CD14-positive monocyte (primary cell): ENCODE measurements around the gene TXLNG. TPM values are rescaled to one million over a fixed set of nuclear protein-coding genes. Genes with fewer than 3 reads are reported as not detected.

Source experiments
- DNase-seq, 3 donors: peaks; one replicate each; pipeline ENCODE4 v3.0.0-alpha.2; 2011 to 2022
- H2AFZ ChIP-seq: 2 replicates; pipeline ENCODE4 v1.6.0; 2012; ENCODE audit warnings: mild to moderate bottlenecking, low read depth, low read length, inconsistent platforms; ENCODE audit not compliant: insufficient read depth, poor library complexity, severe bottlenecking
- H3K27ac ChIP-seq, 2 donors: 1 replicate in 1 of 2; 2 replicates in 1 of 2; pipeline ENCODE4 v1.5.1; 2012 to 2013; ENCODE audit warnings: low read length in 2 of 2, control low read depth in 1 of 2, inconsistent platforms in 1 of 2, low read depth in 1 of 2, mild to moderate bottlenecking in 1 of 2
- H3K27me3 ChIP-seq, 2 donors: one replicate each; pipeline versions ENCODE4 v1.6.0 to v1.6.1; 2011 to 2013; ENCODE audit warnings: low read length in 2 of 2; ENCODE audit not compliant: control insufficient read depth in 2 of 2, insufficient read depth in 2 of 2
- H3K36me3 ChIP-seq, 2 donors: replicated peaks in 1 of 2; 1 replicate in 1 of 2; 2 replicates in 1 of 2; pipeline versions ENCODE4 v1.5.1 to v1.6.1; 2012 to 2013; ENCODE audit warnings: low read length in 2 of 2, control low read depth in 1 of 2, inconsistent platforms in 1 of 2, mild to moderate bottlenecking in 1 of 2; ENCODE audit not compliant: insufficient read depth in 2 of 2, control insufficient read depth in 1 of 2
- H3K4me1 ChIP-seq, 2 donors: 1 replicate in 1 of 2; 2 replicates in 1 of 2; pipeline versions ENCODE4 v1.5.1 to v1.6.1; 2012 to 2013; ENCODE audit warnings: low read length in 2 of 2, control low read depth in 1 of 2, inconsistent platforms in 1 of 2, mild to moderate bottlenecking in 1 of 2, moderate library complexity in 1 of 2; ENCODE audit not compliant: insufficient read depth in 2 of 2, control insufficient read depth in 1 of 2
- H3K4me2 ChIP-seq: replicated peaks from 2 replicates; pipeline ENCODE3; 2012; ENCODE audit warnings: low read length, moderate library complexity, mild to moderate bottlenecking; ENCODE audit not compliant: poor library complexity, severe bottlenecking; ENCODE audit errors: extremely low read depth
- H3K4me3 ChIP-seq, 3 experiments: fragments of 200-600 bp in 1 of 3; sonication (generic) in 1 of 3; replicated peaks in 1 of 3; 1 replicate in 2 of 3; 2 replicates in 1 of 3; pipeline ENCODE4 v1.5.1; 2011 to 2013; ENCODE audit warnings: low read length in 3 of 3, mild to moderate bottlenecking in 3 of 3, control low read depth in 2 of 3, low read depth in 2 of 3, inconsistent platforms in 1 of 3, moderate library complexity in 1 of 3
- H3K79me2 ChIP-seq: 2 replicates; pipeline ENCODE4 v1.6.0; 2012; ENCODE audit warnings: mild to moderate bottlenecking, control low read depth, inconsistent platforms, low read length, moderate library complexity; ENCODE audit not compliant: insufficient read depth
- H3K9ac ChIP-seq: 2 replicates; pipeline ENCODE4 v1.6.0; 2017; ENCODE audit warnings: low read length, mild to moderate bottlenecking; ENCODE audit not compliant: insufficient read depth, poor library complexity, severe bottlenecking
- H3K9me3 ChIP-seq, 2 donors: replicated peaks in 1 of 2; 1 replicate in 1 of 2; 2 replicates in 1 of 2; pipeline versions ENCODE4 v1.5.1 to v1.6.1; 2012 to 2013; ENCODE audit warnings: low read length in 2 of 2, control low read depth in 1 of 2; ENCODE audit not compliant: control insufficient read depth in 1 of 2, insufficient read depth in 1 of 2
- H4K20me1 ChIP-seq: 2 replicates; pipeline ENCODE4 v1.6.0; 2012; ENCODE audit warnings: mild to moderate bottlenecking, low read length, control low read depth, moderate library complexity; ENCODE audit not compliant: insufficient read depth
- H3K27ac Mint-ChIP-seq, 7 donors: one replicate each; pipeline ENCODE4 v1.8.0; 2020; ENCODE audit warnings: mild to moderate bottlenecking in 7 of 7, mixed read lengths in 7 of 7, moderate library complexity in 6 of 7, inconsistent platforms in 2 of 7
- H3K27me3 Mint-ChIP-seq, 3 donors: one replicate each; pipeline ENCODE4 v1.8.0; 2021 to 2022; ENCODE audit warnings: low read depth in 3 of 3, mild to moderate bottlenecking in 3 of 3, mixed read lengths in 3 of 3, moderate library complexity in 3 of 3, inconsistent platforms in 1 of 3
- H3K36me3 Mint-ChIP-seq, 2 donors: one replicate each; pipeline ENCODE4 v1.8.0; 2020; ENCODE audit warnings: mixed read lengths in 2 of 2, inconsistent platforms in 1 of 2, mild to moderate bottlenecking in 1 of 2
- H3K4me1 Mint-ChIP-seq: one replicate; pipeline ENCODE4 v1.8.0; 2020; ENCODE audit warnings: mild to moderate bottlenecking, mixed read lengths
- H3K4me3 Mint-ChIP-seq, 2 donors: one replicate each; pipeline ENCODE4 v1.8.0; 2020; ENCODE audit warnings: mild to moderate bottlenecking in 2 of 2, mixed read lengths in 2 of 2, moderate library complexity in 1 of 2
- H3K9me3 Mint-ChIP-seq, 7 donors: one replicate each; pipeline ENCODE4 v1.8.0; 2020 to 2022; ENCODE audit warnings: mixed read lengths in 7 of 7, mild to moderate bottlenecking in 6 of 7, moderate library complexity in 6 of 7, inconsistent platforms in 2 of 7
- CTCF ChIP-seq: fragments of 200-600 bp; IDR thresholded peaks from one replicate; pipeline ENCODE4 v1.8.0; 2022; ENCODE audit warnings: antibody characterized with exemption, mild to moderate bottlenecking
- WGBS: methylation state at CpG from one replicate; pipeline ENCODE4 v1.1.5; 2013; ENCODE audit warnings: missing lambda C conversion rate; ENCODE audit not compliant: insufficient coverage; 5-methylcytosine and 5-hydroxymethylcytosine counted together
- intact Hi-C, 2 donors: fragments of 100-400 bp; cut with micrococcal nuclease; formaldehyde crosslinking; loops; one replicate each; pipeline versions ENCODE4 v1.15.0 to v1.15.1; 2023
- polyA plus RNA-seq, 3 donors: library from polyadenylated mRNA; depleted of rRNA in 1 of 3; unstranded in 2 of 3; stranded (reverse) in 1 of 3; fragments of 300-500 nt in 2 of 3; fragments of >200 nt in 1 of 3; fragmentation: Illumina TruSeq in 2 of 3; gene quantifications; 1 replicate in 2 of 3; 2 replicates in 1 of 3; pipeline ENCODE4 v1.2.3, GENCODE V29; 2012 to 2021

Gene TXLNG
- polyA plus RNA-seq, 3 donors, result 3.7 to 5.4 (median 4.1) TPM

DNA sequence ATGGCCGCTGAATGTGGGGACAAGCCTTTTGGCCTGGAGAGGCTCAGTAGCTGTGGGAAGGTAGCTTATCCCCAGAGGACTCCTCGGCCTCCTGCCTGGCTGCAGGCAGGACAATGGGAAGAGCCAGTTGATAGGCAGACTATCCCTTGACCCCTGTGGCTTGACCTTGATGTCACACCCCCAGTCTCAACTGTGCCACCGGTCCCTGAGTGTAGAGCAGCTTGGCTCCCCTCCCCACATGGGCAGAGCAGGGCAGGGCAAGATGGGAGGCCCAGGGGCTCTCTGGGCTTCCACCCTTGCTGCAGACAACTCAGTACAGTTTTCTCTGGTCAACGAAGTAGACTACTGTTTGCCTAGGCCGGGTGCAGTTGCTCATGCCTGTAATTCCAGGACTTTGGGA is 41.2 kb upstream of the TXLNG start:
- Histone ChIP-seq H3K4me1 (no peaks in the 10 kb centered on the region), H3K27me3 (no peaks in the 10 kb centered on the region), H3K27ac (no peak overlapping the region), H3K79me2 (no peaks in the 10 kb centered on the region), H3K9me3 (no peaks in the 10 kb centered on the region), H4K20me1 (no peaks in the 10 kb centered on the region), H3K9ac (no peak overlapping the region), H3K4me2 (no peak overlapping the region), H2AFZ (no peak overlapping the region), H3K4me3 (no peak overlapping the region), H3K36me3 (peaks cover 42 to 77% of the 10 kb centered on the region in 2 donors)
- 100% methylated on average over 3 of the region's 5 CpGs for WGBS
- no peaks in the 10 kb centered on the region for H3K9me3 Mint-ChIP-seq
- H3K36me3 Mint-ChIP-seq, result peaks cover 43 to 74% of the 10 kb centered on the region in 2 donors
- H3K4me3 Mint-ChIP-seq, result no peak overlapping the region
- H3K27me3 Mint-ChIP-seq, result peaks cover 0 to 20% (median 0%) of the 10 kb centered on the region in 3 donors
- peak overlapping the region in 1 of 7 donors; percentile 19 for H3K27ac Mint-ChIP-seq
- no peak for TF ChIP-seq CTCF
- peaks cover 3% of the 10 kb centered on the region for H3K4me1 Mint-ChIP-seq
- DNase-seq, result no peak
- intact Hi-C loops, result no loop called here

DNA sequence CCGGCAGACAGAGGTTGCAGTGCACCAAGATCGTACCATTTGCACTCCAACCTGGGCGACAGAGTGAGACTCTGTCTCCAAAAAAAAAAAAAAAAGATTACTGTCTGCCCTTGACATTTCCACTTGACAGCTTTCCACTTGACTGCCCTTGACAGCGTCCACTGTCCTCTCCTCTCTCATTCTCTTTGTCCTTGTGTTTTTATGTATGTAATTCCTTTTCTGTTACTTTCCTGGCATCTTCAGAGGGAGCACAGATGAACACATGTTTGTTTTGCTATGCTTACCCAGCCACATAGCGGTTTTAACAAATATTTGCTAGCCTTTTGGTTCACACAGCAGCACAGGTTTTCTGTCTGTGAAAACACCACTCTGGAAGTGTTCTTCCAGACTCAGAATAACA is 40.6 kb upstream of the TXLNG start:
- no peak for DNase-seq
- no peaks in the 10 kb centered on the region for H3K79me2 ChIP-seq
- Mint-ChIP-seq H3K9me3 (no peaks in the 10 kb centered on the region), H3K27ac (no peak overlapping the region), H3K4me1 (peaks cover under 1% of the 10 kb centered on the region), H3K36me3 (peaks cover 41 to 74% of the 10 kb centered on the region in 2 donors), H3K27me3 (peaks cover 0 to 20% (median 0%) of the 10 kb centered on the region in 3 donors), H3K4me3 (no peak overlapping the region)
- H4K20me1 ChIP-seq, result no peaks in the 10 kb centered on the region
- H3K27me3 ChIP-seq, result no peaks in the 10 kb centered on the region
- no peaks in the 10 kb centered on the region for H3K4me1 ChIP-seq
- H3K4me3 ChIP-seq, result no peak overlapping the region
- no peak overlapping the region for H3K9ac ChIP-seq
- H3K9me3 ChIP-seq, result no peaks in the 10 kb centered on the region
- no peak overlapping the region for H2AFZ ChIP-seq
- peaks cover 46 to 82% of the 10 kb centered on the region in 2 donors for H3K36me3 ChIP-seq
- no peak overlapping the region for H3K4me2 ChIP-seq
- TF ChIP-seq CTCF, result no peak
- intact Hi-C loops, result no loop called here
- 100% methylated on average over 1 of the region's 5 CpGs for WGBS
- H3K27ac ChIP-seq, result no peak overlapping the region
